H1 (cell line): ENCODE results near the gene ACKR2. TPM values are rescaled to one million over a fixed set of nuclear protein-coding genes. Genes with fewer than 3 reads are reported as not detected.

Source experiments
- CTCF ChIA-PET: fragments of 300-600 bp; sonication (Branson Sonifier 250); formaldehyde crosslinking; loops from one replicate; lab custom pipeline; 2021; ENCODE audit not compliant: partially characterized antibody; lab: Charles Lee
- POLR2A ChIA-PET: fragments of 300-600 bp; sonication (Branson Sonifier 250); formaldehyde crosslinking; loops from one replicate; lab custom pipeline; 2021; ENCODE audit warnings: inconsistent platforms; ENCODE audit not compliant: partially characterized antibody; lab: Charles Lee
- DNase-seq, 2 experiments: peaks; one replicate each; pipeline versions ENCODE4 v3.0.0 to v3.0.0-alpha.2; 2010 to 2022; ENCODE audit warnings: low spot score in 2 of 2, low read depth in 1 of 2, mixed read lengths in 1 of 2
- FAIRE-seq: peaks from 2 replicates; lab custom pipeline; 2011; peaks lifted over from hg19 to GRCh38; lab: Jason Lieb, UNC
- H2AFZ ChIP-seq: 2 replicates; pipeline ENCODE4 v1.8.1; 2012; ENCODE audit warnings: low read length, inconsistent platforms
- H2AK5ac ChIP-seq: 2 replicates; pipeline ENCODE4 v1.6.1; 2013; ENCODE audit warnings: low read depth, low read length
- H2BK120ac ChIP-seq: replicated peaks from 2 replicates; pipeline ENCODE3; 2013; ENCODE audit warnings: low read depth, low read length, inconsistent platforms
- H2BK12ac ChIP-seq: 2 replicates; pipeline ENCODE4 v1.6.1; 2013; ENCODE audit warnings: low read depth, low read length
- H2BK15ac ChIP-seq: 2 replicates; pipeline ENCODE4 v1.6.1; 2013; ENCODE audit warnings: low read length
- H2BK20ac ChIP-seq: 2 replicates; pipeline ENCODE4 v1.6.1; 2013; ENCODE audit warnings: low read length
- H2BK5ac ChIP-seq: 2 replicates; pipeline ENCODE4 v1.6.1; 2013; ENCODE audit warnings: low read depth, low read length
- H3K14ac ChIP-seq: 2 replicates; pipeline ENCODE4 v1.6.1; 2013; ENCODE audit warnings: inconsistent platforms; ENCODE audit not compliant: insufficient read length
- H3K18ac ChIP-seq: 2 replicates; pipeline ENCODE4 v1.6.1; 2013; ENCODE audit warnings: low read length; ENCODE audit errors: extremely low read depth
- H3K23ac ChIP-seq: 2 replicates; pipeline ENCODE4 v1.6.1; 2013; ENCODE audit warnings: inconsistent platforms; ENCODE audit not compliant: insufficient read length
- H3K23me2 ChIP-seq: 2 replicates; pipeline ENCODE4 v1.6.1; 2013; ENCODE audit warnings: low read depth, low read length
- H3K27ac ChIP-seq: 2 replicates; pipeline ENCODE4 v1.6.1; 2011; ENCODE audit warnings: low read depth, low read length, inconsistent platforms
- H3K27me3 ChIP-seq, 4 experiments: replicated peaks in 1 of 4; 1 replicate in 1 of 4; 2 replicates in 3 of 4; pipeline versions ENCODE4 v1.6.1 to v1.8.1; 2011 to 2013; ENCODE audit warnings: low read length in 3 of 4, mild to moderate bottlenecking in 3 of 4, inconsistent platforms in 2 of 4, mixed read lengths in 2 of 4, moderate library complexity in 1 of 4; ENCODE audit not compliant: control insufficient read depth in 3 of 4, insufficient read depth in 3 of 4; ENCODE audit errors: extremely low read depth in 1 of 4
- H3K36me3 ChIP-seq, 4 experiments: 2 replicates each; pipeline versions ENCODE4 v1.6.1 to v1.8.1; 2011 to 2013; ENCODE audit warnings: mild to moderate bottlenecking in 4 of 4, low read length in 3 of 4, moderate library complexity in 2 of 4, control low read depth in 1 of 4, inconsistent platforms in 1 of 4; ENCODE audit not compliant: insufficient read depth in 4 of 4, control insufficient read depth in 2 of 4
- H3K4ac ChIP-seq: replicated peaks from 2 replicates; pipeline ENCODE3; 2013; ENCODE audit warnings: low read length, low read depth, mixed read lengths, inconsistent platforms; ENCODE audit not compliant: insufficient read length
- H3K4me1 ChIP-seq, 4 experiments: replicated peaks in 1 of 4; 1 replicate in 1 of 4; 2 replicates in 3 of 4; pipeline versions ENCODE4 v1.6.1 to v1.8.1; 2011 to 2013; ENCODE audit warnings: low read length in 3 of 4, inconsistent platforms in 2 of 4, mixed read lengths in 1 of 4; ENCODE audit not compliant: insufficient read depth in 4 of 4, control insufficient read depth in 3 of 4
- H3K4me2 ChIP-seq, 2 experiments: 2 replicates each; pipeline versions ENCODE4 v1.6.1 to v1.8.1; 2011 to 2013; ENCODE audit warnings: low read depth in 2 of 2, low read length in 2 of 2, control low read depth in 1 of 2, inconsistent platforms in 1 of 2, mild to moderate bottlenecking in 1 of 2; ENCODE audit not compliant: insufficient read depth in 1 of 2
- H3K4me3 ChIP-seq, 4 experiments: fragments of 200-600, 300-600 bp in 1 of 4; sonication (generic), shearing (Covaris generic), sonication (Bioruptor Twin) in 1 of 4; 2 replicates each; pipeline versions ENCODE4 v1.5.1 to v1.8.1; 2011 to 2016; ENCODE audit warnings: low read length in 4 of 4, low read depth in 3 of 4, control low read depth in 2 of 4, inconsistent platforms in 2 of 4, mild to moderate bottlenecking in 2 of 4, mixed read lengths in 1 of 4, moderate library complexity in 1 of 4; ENCODE audit not compliant: insufficient read depth in 2 of 4; ENCODE audit errors: extremely low read depth in 1 of 4
- H3K56ac ChIP-seq: replicated peaks from 2 replicates; pipeline ENCODE3; 2013; ENCODE audit warnings: low read depth, mild to moderate bottlenecking, mixed read lengths, low read length, inconsistent platforms; ENCODE audit not compliant: insufficient read length
- H3K79me1 ChIP-seq: 2 replicates; pipeline ENCODE4 v1.6.1; 2013; ENCODE audit warnings: low read depth, low read length, control low read depth
- H3K79me2 ChIP-seq, 2 experiments: 2 replicates each; pipeline versions ENCODE4 v1.6.1 to v1.8.1; 2012 to 2013; ENCODE audit warnings: low read length in 2 of 2, mild to moderate bottlenecking in 2 of 2, inconsistent platforms in 1 of 2; ENCODE audit not compliant: insufficient read depth in 2 of 2, control insufficient read depth in 1 of 2
- H3K9ac ChIP-seq, 4 experiments: replicated peaks in 1 of 4; 1 replicate in 1 of 4; 2 replicates in 3 of 4; pipeline versions ENCODE4 v1.6.1 to v1.8.1; 2011 to 2013; ENCODE audit warnings: low read depth in 3 of 4, low read length in 3 of 4, control low read depth in 2 of 4, mild to moderate bottlenecking in 2 of 4, moderate library complexity in 2 of 4, inconsistent platforms in 1 of 4; ENCODE audit errors: extremely low read depth in 1 of 4
- H3K9me3 ChIP-seq, 2 experiments: 2 replicates each; pipeline versions ENCODE4 v1.6.1 to v1.8.1; 2012 to 2013; ENCODE audit warnings: mild to moderate bottlenecking in 2 of 2, moderate library complexity in 2 of 2, control low read depth in 1 of 2, inconsistent platforms in 1 of 2, low read depth in 1 of 2, low read length in 1 of 2, mixed read lengths in 1 of 2; ENCODE audit not compliant: insufficient read depth in 2 of 2
- H4K20me1 ChIP-seq, 2 experiments: replicated peaks in 1 of 2; 2 replicates each; pipeline versions ENCODE3 to v1.8.1; 2011 to 2013; ENCODE audit warnings: inconsistent platforms in 2 of 2, low read length in 2 of 2, mild to moderate bottlenecking in 1 of 2; ENCODE audit not compliant: insufficient read depth in 2 of 2, control insufficient read depth in 1 of 2
- H4K5ac ChIP-seq: 2 replicates; pipeline ENCODE4 v1.6.1; 2013; ENCODE audit warnings: low read length, low read depth, mixed read lengths, inconsistent platforms; ENCODE audit not compliant: insufficient read length
- H4K8ac ChIP-seq: 2 replicates; pipeline ENCODE4 v1.8.0; 2013; ENCODE audit warnings: mild to moderate bottlenecking, moderate library complexity, low read length, inconsistent platforms; ENCODE audit not compliant: insufficient read depth; ENCODE audit errors: extremely low read depth
- H4K91ac ChIP-seq: replicated peaks from 2 replicates; pipeline ENCODE3; 2013; ENCODE audit warnings: low read length, mixed read lengths, inconsistent platforms; ENCODE audit not compliant: insufficient read length
- BRCA1 ChIP-seq: IDR thresholded peaks from 2 replicates; pipeline ENCODE4 v1.6.1; 2012; ENCODE audit warnings: low read depth, low read length, improper control_type of control experiment
- MAX ChIP-seq: IDR thresholded peaks from 2 replicates; pipeline ENCODE4 v1.6.1; 2012; ENCODE audit warnings: inconsistent platforms
- TEAD4 ChIP-seq: IDR thresholded peaks from 2 replicates; pipeline ENCODE4 v1.6.1; 2012; ENCODE audit warnings: low read depth, low read length, inconsistent platforms, mixed read lengths
- WGBS, 2 experiments: shearing (Covaris generic) in 1 of 2; methylation state at CpG; one replicate each; pipeline versions ENCODE4 v1.1.6 to v1.1.7; 2013 to 2015; ENCODE audit warnings: low lambda C conversion rate in 2 of 2, mixed read lengths in 2 of 2, inconsistent platforms in 1 of 2, low coverage in 1 of 2, missing lambda C conversion rate in 1 of 2; ENCODE audit not compliant: insufficient replicate concordance in 2 of 2, insufficient coverage in 1 of 2, insufficient read length in 1 of 2; ENCODE audit errors: extremely low coverage in 1 of 2, missing lambda C conversion rate in 1 of 2; 5-methylcytosine and 5-hydroxymethylcytosine counted together
- polyA plus RNA-seq, 7 experiments: library from polyadenylated mRNA; depleted of rRNA in 3 of 7; stranded (reverse) in 5 of 7; unstranded in 2 of 7; fragments of >200 nt in 5 of 7; fragments of 200-250 nt in 2 of 7; gene quantifications; 1 replicate in 5 of 7; 2 replicates in 1 of 7; 4 replicates in 1 of 7; pipeline versions ENCODE4 v1.2.1 to v1.2.3, GENCODE V29; 2011 to 2013; ENCODE audit warnings: missing spikeins in 2 of 7, mixed read lengths in 2 of 7
- total RNA-seq: library from RNA; stranded (reverse); fragmentation: NEBNext Ultra II Directional; extraction: Animal tissue kit (Norgen Biotek cat#: 25700); gene quantifications from 2 replicates; pipeline ENCODE4 v1.2.1, GENCODE V29; 2021

ACKR2 gene
- total and polyA plus RNA-seq, 2 of the 8 experiments (the other 6 are each of a cell fraction or from before 2014, with no cell fraction given) = 0.09 to 0.12 TPM

DNA sequence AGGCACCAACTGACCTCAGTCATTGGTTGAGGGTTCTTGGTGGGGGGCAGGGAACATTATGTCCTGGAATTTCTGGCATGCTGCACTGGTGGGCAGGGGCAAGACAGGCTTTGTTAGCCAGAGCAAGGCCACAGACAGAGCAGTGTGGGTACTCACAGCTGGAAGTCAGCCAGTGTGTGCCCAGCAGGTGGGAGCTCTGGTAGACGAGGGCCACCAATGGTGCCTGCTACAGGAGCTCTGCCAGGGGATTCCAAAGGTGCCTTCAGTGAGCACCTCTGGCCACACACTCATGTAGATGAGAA is 35.1 kb downstream of the ACKR2 start:
- WGBS, 2 experiments = 82% methylated on average over 1 of the region's 1 CpG; no CpG with 5 or more reads in 1 of the 2 experiments
- Histone ChIP-seq H3K27me3 (no peaks in the 10 kb centered on the region), H3K9me3 (no peaks in the 10 kb centered on the region), H2BK20ac (no peak overlapping the region), H3K4me3 (no peak overlapping the region), H4K20me1 (no peaks in the 10 kb centered on the region), H3K4me2 (no peak overlapping the region; a peak in 1 of 4 replicates), H3K56ac (no peak overlapping the region), H3K23ac (no peak overlapping the region), H3K23me2 (no peaks in the 10 kb centered on the region), H4K5ac (no peak overlapping the region), H2BK5ac (0 out of 2 replicates have a peak overlapping the region, but pooled peaks have one; percentile 77), H2AK5ac (no peak overlapping the region), H3K18ac (no peak overlapping the region), H3K4me1 (peaks cover 0 to 16% (median 4%) of the 10 kb centered on the region in 4 experiments; a peak in 6 of 7 replicates), H3K4ac (no peak overlapping the region), H3K27ac (no peak overlapping the region), H4K91ac (no peak overlapping the region), H2BK15ac (no peak overlapping the region; the same call in 1 of the 2 replicates), H3K36me3 (no peaks in the 10 kb centered on the region), H3K79me1 (no peaks in the 10 kb centered on the region), H3K9ac (no peak overlapping the region), H3K79me2 (no peaks in the 10 kb centered on the region), H2AFZ (no peak overlapping the region), H3K14ac (peak overlapping the region; percentile 82), H4K8ac (no peak overlapping the region), H2BK120ac (no peak overlapping the region), H2BK12ac (peak overlapping the region; percentile 10; the same call in 1 of the 2 replicates)
- TF ChIP-seq TEAD4 (peak; percentile 92), BRCA1 (no peak), MAX (peak; percentile 58; the same call in 1 of the 2 replicates)
- ChIA-PET CTCF (interaction anchor here (0.7 to 2.5 kb wide), 5 partner anchors 9 to 98 kb away, joined by 3 to 15 read pairs (median 3); no protein-coding TSS in a partner anchor), POLR2A (no interaction called here)
- FAIRE-seq (no peak), DNase-seq (peak in 1 of 2 experiments; percentile 46)
